CD4-positive, alpha-beta T cell treated with Interferon gamma for 1 hour (primary cell): Measurements from ENCODE around the gene MPPE1.

Experiments used
- DNase-seq: peaks from one replicate; pipeline ENCODE4 v3.0.0-alpha.2; 2020

Gene MPPE1

GRCh38 chr18:11851146-11851805 is 56.8 kb downstream of the MPPE1 start, which contains the start of gene CHMP1B:
CHMP1B (plus strand) TSS chr18:11851413; CDS start chr18:11851512, 99 bp downstream.
- DNase-seq: peak; percentile 97

- no peak for DNase-seq
Measured at GRCh38 chr18:11850821-11851145, 57.3 kb downstream of the MPPE1 start.

GRCh38 chr18:11849841-11850634 is 58.1 kb downstream of the MPPE1 start:
- peak; percentile 78 for DNase-seq

GRCh38 chr18:11849279-11849678 is 58.8 kb downstream of the MPPE1 start:
- no peak for DNase-seq

- DNase-seq: no peak
Measured at GRCh38 chr18:11847811-11848210, 60.3 kb downstream of the MPPE1 start.

GRCh38 chr18:11845654-11846053 is 62.5 kb downstream of the MPPE1 start:
- no peak for DNase-seq

GRCh38 chr18:11844436-11844835 is 63.7 kb downstream of the MPPE1 start:
- DNase-seq: no peak

GRCh38 chr18:11842562-11842961 is 65.6 kb downstream of the MPPE1 start:
- DNase-seq: no peak

- DNase-seq: no peak
Measured at GRCh38 chr18:11840493-11840892, 67.6 kb downstream of the MPPE1 start.

- no peak for DNase-seq
Measured at GRCh38 chr18:11839556-11839955, 68.6 kb downstream of the MPPE1 start.

- DNase-seq: no peak
Measured at GRCh38 chr18:11834772-11835171, 73.3 kb downstream of the MPPE1 start.
